A549 (cell line): ENCODE measurements around the gene GOLT1B. TPM values are rescaled to one million over a fixed set of nuclear protein-coding genes. Genes with fewer than 3 reads are reported as not detected.
A peak's percentile ranks its signal among the peaks of the same experiment; 100 is the strongest.

Experiments used
- ATAC-seq, 2 experiments: fragments of 200-7000 bp in 1 of 2; fragments of >200 bp in 1 of 2; cut with Nextera tagmentation in 1 of 2; cut with Tn5 transposase in 1 of 2; 3 replicates each; pipeline versions ENCODE4 v1.8.0 to v1.9.1; 2018 to 2020; ENCODE audit warnings: mild to moderate bottlenecking in 1 of 2, moderate library complexity in 1 of 2
- CTCF ChIA-PET: fragments of 300-600 bp; sonication (Branson Sonifier 250); formaldehyde crosslinking; extraction: SDS; loops from one replicate; lab custom pipeline; 2021; ENCODE audit warnings: antibody characterized with exemption, inconsistent platforms; lab: Yijun Ruan, JAX
- POLR2A ChIA-PET: fragments of 350-600 bp; formaldehyde crosslinking; extraction: SDS; loops from one replicate; lab custom pipeline; 2021; ENCODE audit warnings: antibody characterized with exemption, inconsistent platforms; lab: Yijun Ruan, JAX
- DNase-seq, 2 experiments: peaks; one replicate each; pipeline versions ENCODE4 v3.0.0 to v3.0.0-alpha.2; 2011 to 2016; ENCODE audit warnings: low read depth in 1 of 2, low spot score in 1 of 2
- FAIRE-seq: peaks from 2 replicates; lab custom pipeline; 2011; peaks lifted over from hg19 to GRCh38; lab: Jason Lieb, UNC
- H3K27ac ChIP-seq, 2 experiments: fragments of >200 bp; sonication (Bioruptor Twin); formaldehyde crosslinking; 3 replicates each; pipeline ENCODE4 v1.5.1; 2016 to 2017
- H3K4me1 ChIP-seq: fragments of >200 bp; sonication (Bioruptor Twin); formaldehyde crosslinking; 3 replicates; pipeline ENCODE4 v1.6.1; 2016
- H3K4me2 ChIP-seq: fragments of >200 bp; sonication (Bioruptor Twin); formaldehyde crosslinking; 3 replicates; pipeline ENCODE4 v1.6.1; 2016
- H3K4me3 ChIP-seq: fragments of >200 bp; sonication (Bioruptor Twin); formaldehyde crosslinking; 3 replicates; pipeline ENCODE4 v1.5.1; 2016
- H3K9me3 ChIP-seq: fragments of >200 bp; sonication (Bioruptor Twin); formaldehyde crosslinking; 3 replicates; pipeline ENCODE4 v1.6.1; 2016
- CEBPB ChIP-seq, 2 experiments: fragments of >200 bp in 1 of 2; sonication (Bioruptor Twin) in 1 of 2; formaldehyde crosslinking in 1 of 2; IDR thresholded peaks; 2 replicates each; pipeline ENCODE4 v1.6.1; 2012 to 2016
- CHD4 ChIP-seq: fragments of 200-600 bp; sonication (generic); IDR thresholded peaks from 2 replicates; pipeline ENCODE4 v1.6.1; 2016; ENCODE audit warnings: antibody characterized with exemption, mild to moderate bottlenecking, borderline replicate concordance
- FOSL2 ChIP-seq, 2 experiments: fragments of 450-650 bp in 1 of 2; fragments of >200 bp in 1 of 2; sonication (Bioruptor Twin) in 1 of 2; formaldehyde crosslinking; IDR thresholded peaks; 2 replicates each; pipeline versions ENCODE4 v1.5.0 to v1.6.1; 2016 to 2020; ENCODE audit warnings: mild to moderate bottlenecking in 1 of 2, moderate library complexity in 1 of 2
- GATA3 ChIP-seq: IDR thresholded peaks from 2 replicates; pipeline ENCODE4 v1.6.1; 2012; ENCODE audit warnings: borderline replicate concordance
- HEYL ChIP-seq: fragments of 250-450 bp; sonication (Bioruptor Pico); IDR thresholded peaks from 2 replicates; pipeline ENCODE4 v1.8.0; 2021; ENCODE audit warnings: mild to moderate bottlenecking, moderate library complexity
- HOXB13 ChIP-seq: fragments of 250-450 bp; sonication (Bioruptor Pico); IDR thresholded peaks from 2 replicates; pipeline ENCODE4 v1.5.0; 2020; ENCODE audit warnings: low read depth, mild to moderate bottlenecking, moderate library complexity
- KDM1A ChIP-seq: fragments of 200-600 bp; sonication (generic); IDR thresholded peaks from 2 replicates; pipeline ENCODE4 v1.6.1; 2016; ENCODE audit warnings: low read depth, mild to moderate bottlenecking
- MYC ChIP-seq: IDR thresholded peaks from 2 replicates; pipeline ENCODE4 v1.6.1; 2012; ENCODE audit warnings: mild to moderate bottlenecking, inconsistent platforms, low read length, improper control_type of control experiment, borderline replicate concordance
- PHF8 ChIP-seq: fragments of 200-600 bp; sonication (generic); IDR thresholded peaks from 2 replicates; pipeline ENCODE4 v1.6.1; 2016; ENCODE audit warnings: low read depth, mild to moderate bottlenecking, antibody characterized with exemption, moderate library complexity, borderline replicate concordance
- POLR2AphosphoS2 ChIP-seq: conservative IDR thresholded peaks from 2 replicates; pipeline ENCODE4 v1.6.1; 2012; ENCODE audit warnings: low read length, improper control_type of control experiment, inconsistent platforms
- RARB ChIP-seq: fragments of 250-450 bp; sonication (Bioruptor Pico); IDR thresholded peaks from 2 replicates; pipeline ENCODE4 v1.8.0; 2021; ENCODE audit warnings: mild to moderate bottlenecking, moderate library complexity
- RCOR1 ChIP-seq: fragments of 150-350 bp; IDR thresholded peaks from 2 replicates; pipeline ENCODE4 v1.6.1; 2014; ENCODE audit warnings: antibody characterized with exemption, low read length, low read depth
- RFX5 ChIP-seq: fragments of 450-650 bp; IDR thresholded peaks from 2 replicates; pipeline ENCODE4 v1.7.1; 2014; ENCODE audit warnings: antibody characterized with exemption, mild to moderate bottlenecking, moderate library complexity
- TP53 ChIP-seq: fragments of 250-450 bp; sonication (Bioruptor Pico); IDR thresholded peaks from 2 replicates; pipeline ENCODE4 v1.5.0; 2021; ENCODE audit warnings: mild to moderate bottlenecking, moderate library complexity
- WGBS: methylation state at CpG from one replicate; pipeline ENCODE4 v1.1.6; 2017; ENCODE audit errors: missing lambda C conversion rate; 5-methylcytosine and 5-hydroxymethylcytosine counted together
- polyA plus RNA-seq, 4 experiments: library from polyadenylated mRNA; depleted of rRNA in 3 of 4; stranded (reverse); fragments of >200 nt; fragmentation: RNase III in 1 of 4; extraction: RNeasy Plus Mini Kit Qiagen cat#74134 plus additional on column Dnase treatment in 1 of 4; gene quantifications; 2 replicates in 3 of 4; 3 replicates in 1 of 4; pipeline ENCODE4 v1.2.3, GENCODE V29; 2011 to 2017
- TF ChIP-seq, protein P1 (sequence below): fragments of 200-600 bp; sonication (generic); IDR thresholded peaks from 2 replicates; pipeline ENCODE4 v1.6.1; 2016; ENCODE audit warnings: antibody characterized with exemption, mild to moderate bottlenecking, moderate library complexity
- TF ChIP-seq, protein P2 (sequence below): fragments of 250-450 bp; sonication (Bioruptor Pico); IDR thresholded peaks from 2 replicates; pipeline ENCODE4 v1.5.0; 2020; ENCODE audit warnings: low read depth, mild to moderate bottlenecking, moderate library complexity
- TF ChIP-seq, protein P3 (sequence below): fragments of >200 bp; sonication (Bioruptor Twin); formaldehyde crosslinking; IDR thresholded peaks from 3 replicates; pipeline ENCODE4 v1.5.1; 2016
- TF ChIP-seq, protein P4 (sequence below): fragments of 250-450 bp; sonication (Bioruptor Pico); IDR thresholded peaks from 2 replicates; pipeline ENCODE4 v1.5.0; 2021; ENCODE audit warnings: mild to moderate bottlenecking, moderate library complexity, borderline replicate concordance

Gene GOLT1B
- polyA plus RNA-seq, 2 of the 4 experiments (the other 2 are of a cell fraction), result 73.4 to 80.4 TPM

DNA sequence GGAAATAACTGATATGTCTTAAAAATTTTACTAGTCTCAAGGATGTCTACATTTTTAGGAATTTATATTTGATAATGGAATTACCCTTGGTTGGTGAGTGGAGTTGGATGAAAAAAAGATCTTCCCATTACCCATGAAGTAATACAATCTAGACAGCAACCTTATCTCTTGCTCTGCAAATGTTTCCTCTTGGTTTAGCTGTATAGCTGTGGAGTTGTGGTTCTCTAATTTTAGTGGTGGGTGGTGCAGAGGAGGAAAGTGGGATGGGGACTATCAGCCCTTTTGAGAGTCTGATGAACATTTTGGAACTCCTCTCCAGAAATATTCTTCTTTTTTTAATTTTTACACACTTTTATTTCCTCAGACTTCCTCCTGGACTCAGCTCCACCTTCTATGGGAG lies 41.6 kb downstream of the GOLT1B start:
- ChIA-PET CTCF (no interaction called here), POLR2A (no interaction called here)
- DNase-seq, result no peak
- no peak for ATAC-seq
- H3K9me3 ChIP-seq, result no peaks in the 10 kb centered on the region
- no peak overlapping the region for H3K4me2 ChIP-seq
- TF ChIP-seq, protein P1, sequence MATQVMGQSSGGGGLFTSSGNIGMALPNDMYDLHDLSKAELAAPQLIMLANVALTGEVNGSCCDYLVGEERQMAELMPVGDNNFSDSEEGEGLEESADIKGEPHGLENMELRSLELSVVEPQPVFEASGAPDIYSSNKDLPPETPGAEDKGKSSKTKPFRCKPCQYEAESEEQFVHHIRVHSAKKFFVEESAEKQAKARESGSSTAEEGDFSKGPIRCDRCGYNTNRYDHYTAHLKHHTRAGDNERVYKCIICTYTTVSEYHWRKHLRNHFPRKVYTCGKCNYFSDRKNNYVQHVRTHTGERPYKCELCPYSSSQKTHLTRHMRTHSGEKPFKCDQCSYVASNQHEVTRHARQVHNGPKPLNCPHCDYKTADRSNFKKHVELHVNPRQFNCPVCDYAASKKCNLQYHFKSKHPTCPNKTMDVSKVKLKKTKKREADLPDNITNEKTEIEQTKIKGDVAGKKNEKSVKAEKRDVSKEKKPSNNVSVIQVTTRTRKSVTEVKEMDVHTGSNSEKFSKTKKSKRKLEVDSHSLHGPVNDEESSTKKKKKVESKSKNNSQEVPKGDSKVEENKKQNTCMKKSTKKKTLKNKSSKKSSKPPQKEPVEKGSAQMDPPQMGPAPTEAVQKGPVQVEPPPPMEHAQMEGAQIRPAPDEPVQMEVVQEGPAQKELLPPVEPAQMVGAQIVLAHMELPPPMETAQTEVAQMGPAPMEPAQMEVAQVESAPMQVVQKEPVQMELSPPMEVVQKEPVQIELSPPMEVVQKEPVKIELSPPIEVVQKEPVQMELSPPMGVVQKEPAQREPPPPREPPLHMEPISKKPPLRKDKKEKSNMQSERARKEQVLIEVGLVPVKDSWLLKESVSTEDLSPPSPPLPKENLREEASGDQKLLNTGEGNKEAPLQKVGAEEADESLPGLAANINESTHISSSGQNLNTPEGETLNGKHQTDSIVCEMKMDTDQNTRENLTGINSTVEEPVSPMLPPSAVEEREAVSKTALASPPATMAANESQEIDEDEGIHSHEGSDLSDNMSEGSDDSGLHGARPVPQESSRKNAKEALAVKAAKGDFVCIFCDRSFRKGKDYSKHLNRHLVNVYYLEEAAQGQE, result no peak
- TF ChIP-seq, protein P2, sequence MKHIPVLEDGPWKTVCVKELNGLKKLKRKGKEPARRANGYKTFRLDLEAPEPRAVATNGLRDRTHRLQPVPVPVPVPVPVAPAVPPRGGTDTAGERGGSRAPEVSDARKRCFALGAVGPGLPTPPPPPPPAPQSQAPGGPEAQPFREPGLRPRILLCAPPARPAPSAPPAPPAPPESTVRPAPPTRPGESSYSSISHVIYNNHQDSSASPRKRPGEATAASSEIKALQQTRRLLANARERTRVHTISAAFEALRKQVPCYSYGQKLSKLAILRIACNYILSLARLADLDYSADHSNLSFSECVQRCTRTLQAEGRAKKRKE (CRISPR knock-in tag), result no peak
- FAIRE-seq, result no peak
- no peak overlapping the region for H3K27ac ChIP-seq
- H3K4me3 ChIP-seq, result no peak overlapping the region
- H3K4me1 ChIP-seq, result peaks cover 7% of the 10 kb centered on the region; the same call in 2 of the 3 replicates

DNA sequence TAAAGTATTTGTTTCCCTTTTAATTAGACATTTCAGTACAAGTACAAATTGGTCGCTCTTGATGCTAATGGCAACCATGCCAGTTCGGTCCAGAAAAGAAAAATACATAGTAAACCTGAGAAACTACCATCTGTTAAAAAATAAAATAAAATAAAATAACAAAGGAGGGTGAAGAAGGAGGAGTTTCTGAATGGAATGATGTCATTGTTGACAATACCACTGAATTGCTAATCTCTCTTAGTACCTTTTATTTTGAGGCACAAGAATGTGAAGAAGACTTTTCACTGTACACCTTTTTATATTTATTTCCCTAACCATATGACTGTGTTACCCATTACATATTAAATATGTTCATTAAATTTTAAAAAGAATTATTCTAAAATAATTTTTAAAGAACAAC lies 44.0 kb downstream of the GOLT1B start:
- DNase-seq (no peak), ATAC-seq (no peak), FAIRE-seq (no peak)
- ChIA-PET POLR2A (no interaction called here), CTCF (no interaction called here)
- no peak overlapping the region for H3K4me2 ChIP-seq
- H3K27ac ChIP-seq, result no peak overlapping the region
- H3K4me1 ChIP-seq, result peaks cover 7% of the 10 kb centered on the region; the same call in 2 of the 3 replicates
- no peaks in the 10 kb centered on the region for H3K9me3 ChIP-seq
- no peak overlapping the region for H3K4me3 ChIP-seq
- WGBS, result 79% methylated on average over 2 of the region's 2 CpGs
- TF ChIP-seq RCOR1, result no peak
- TF ChIP-seq CHD4, result no peak
- TF ChIP-seq FOSL2 (IDR thresholded peaks at IDR 0.05), result no peak
- no peak for TF ChIP-seq FOSL2 (CRISPR knock-in tag; IDR thresholded peaks at IDR 0.05)

DNA sequence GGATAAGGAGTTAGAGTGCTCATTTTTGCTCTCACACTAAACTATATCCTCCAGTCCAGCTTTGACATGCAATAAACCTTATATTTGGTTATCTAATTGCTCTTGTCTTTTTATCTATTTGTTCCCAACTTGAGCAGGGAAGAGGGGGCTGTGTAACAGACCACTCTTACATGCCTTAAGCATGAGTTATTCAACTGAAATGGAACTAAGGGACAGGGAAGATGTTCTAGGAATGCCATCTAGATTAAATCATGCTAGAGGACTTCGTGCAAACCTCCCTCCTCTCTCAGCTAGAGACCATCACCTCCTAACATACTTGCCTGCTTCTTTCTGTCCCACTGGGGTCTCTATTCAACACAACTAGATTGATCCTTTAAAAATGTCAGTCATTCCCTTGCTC lies 45.1 kb downstream of the GOLT1B start:
- H3K4me2 ChIP-seq, result no peak overlapping the region
- peaks cover 7% of the 10 kb centered on the region; the same call in 2 of the 3 replicates for H3K4me1 ChIP-seq
- ChIA-PET CTCF (no interaction called here), POLR2A (no interaction called here)
- 0% methylated on average over 1 of the region's 1 CpG for WGBS
- no peak for DNase-seq
- no peaks in the 10 kb centered on the region for H3K9me3 ChIP-seq
- H3K27ac ChIP-seq, result no peak overlapping the region
- no peak for ATAC-seq
- TF ChIP-seq KDM1A (no peak), PHF8 (no peak), RFX5 (no peak), HOXB13 (CRISPR knock-in tag) (no peak), CEBPB (IDR thresholded peaks at IDR 0.05) (no peak)
- no peak for FAIRE-seq
- no peak overlapping the region for H3K4me3 ChIP-seq

DNA sequence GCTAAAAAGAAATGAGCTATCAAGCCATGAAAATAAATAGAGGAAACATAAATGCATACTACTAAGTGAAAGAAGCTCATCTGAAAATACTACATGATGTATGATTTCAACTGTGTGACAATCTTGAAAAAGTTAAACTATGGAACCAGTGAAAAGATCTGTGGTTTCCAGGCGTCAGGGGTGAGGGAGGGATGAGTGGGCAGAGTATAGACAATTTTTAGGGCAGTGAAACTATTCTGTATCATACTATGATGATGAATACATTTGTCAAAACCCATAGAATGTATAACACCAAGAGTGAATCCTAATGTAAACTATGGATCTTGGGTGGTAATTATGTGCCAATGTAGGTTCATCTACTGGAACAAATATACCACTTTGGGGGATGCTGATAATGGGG lies 45.8 kb downstream of the GOLT1B start:
- Histone ChIP-seq H3K4me3 (no peak overlapping the region), H3K9me3 (no peaks in the 10 kb centered on the region), H3K4me1 (peaks cover 7% of the 10 kb centered on the region; the same call in 2 of the 3 replicates), H3K4me2 (no peak overlapping the region), H3K27ac (no peak overlapping the region)
- ATAC-seq (no peak), DNase-seq (no peak), FAIRE-seq (peak; percentile 46)
- CTCF ChIA-PET, result no interaction called here
- 57% methylated on average over 1 of the region's 1 CpG for WGBS
- POLR2A ChIA-PET, result no interaction called here
- TF ChIP-seq MYC (no peak), GATA3 (no peak), TP53 (CRISPR knock-in tag) (no peak), HEYL (CRISPR knock-in tag) (no peak), POLR2AphosphoS2 (no peak), RARB (no peak)
- TF ChIP-seq, protein P3, sequence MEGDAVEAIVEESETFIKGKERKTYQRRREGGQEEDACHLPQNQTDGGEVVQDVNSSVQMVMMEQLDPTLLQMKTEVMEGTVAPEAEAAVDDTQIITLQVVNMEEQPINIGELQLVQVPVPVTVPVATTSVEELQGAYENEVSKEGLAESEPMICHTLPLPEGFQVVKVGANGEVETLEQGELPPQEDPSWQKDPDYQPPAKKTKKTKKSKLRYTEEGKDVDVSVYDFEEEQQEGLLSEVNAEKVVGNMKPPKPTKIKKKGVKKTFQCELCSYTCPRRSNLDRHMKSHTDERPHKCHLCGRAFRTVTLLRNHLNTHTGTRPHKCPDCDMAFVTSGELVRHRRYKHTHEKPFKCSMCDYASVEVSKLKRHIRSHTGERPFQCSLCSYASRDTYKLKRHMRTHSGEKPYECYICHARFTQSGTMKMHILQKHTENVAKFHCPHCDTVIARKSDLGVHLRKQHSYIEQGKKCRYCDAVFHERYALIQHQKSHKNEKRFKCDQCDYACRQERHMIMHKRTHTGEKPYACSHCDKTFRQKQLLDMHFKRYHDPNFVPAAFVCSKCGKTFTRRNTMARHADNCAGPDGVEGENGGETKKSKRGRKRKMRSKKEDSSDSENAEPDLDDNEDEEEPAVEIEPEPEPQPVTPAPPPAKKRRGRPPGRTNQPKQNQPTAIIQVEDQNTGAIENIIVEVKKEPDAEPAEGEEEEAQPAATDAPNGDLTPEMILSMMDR, result no peak
- TF ChIP-seq, protein P4, sequence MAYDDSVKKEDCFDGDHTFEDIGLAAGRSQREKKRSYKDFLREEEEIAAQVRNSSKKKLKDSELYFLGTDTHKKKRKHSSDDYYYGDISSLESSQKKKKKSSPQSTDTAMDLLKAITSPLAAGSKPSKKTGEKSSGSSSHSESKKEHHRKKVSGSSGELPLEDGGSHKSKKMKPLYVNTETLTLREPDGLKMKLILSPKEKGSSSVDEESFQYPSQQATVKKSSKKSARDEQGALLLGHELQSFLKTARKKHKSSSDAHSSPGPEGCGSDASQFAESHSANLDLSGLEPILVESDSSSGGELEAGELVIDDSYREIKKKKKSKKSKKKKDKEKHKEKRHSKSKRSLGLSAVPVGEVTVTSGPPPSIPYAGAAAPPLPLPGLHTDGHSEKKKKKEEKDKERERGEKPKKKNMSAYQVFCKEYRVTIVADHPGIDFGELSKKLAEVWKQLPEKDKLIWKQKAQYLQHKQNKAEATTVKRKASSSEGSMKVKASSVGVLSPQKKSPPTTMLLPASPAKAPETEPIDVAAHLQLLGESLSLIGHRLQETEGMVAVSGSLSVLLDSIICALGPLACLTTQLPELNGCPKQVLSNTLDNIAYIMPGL (CRISPR knock-in tag), result no peak
